GM18873 (cell line): ENCODE results near the gene RAET1G.
"Not testable (repeated sequence)": the region's sequence is repeated elsewhere in the genome, so short reads cannot be mapped to it uniquely, and the experiment has no call there.

Experiments used
- ATAC-seq: cut with Tn5 transposase; IDR thresholded peaks from one replicate; pipeline ENCODE4 v1.9.1; 2021; ENCODE audit warnings: mild to moderate bottlenecking, moderate library complexity, moderate number of reproducible peaks; ENCODE audit not compliant: unreplicated experiment, low FRiP score

Gene RAET1G

DNA sequence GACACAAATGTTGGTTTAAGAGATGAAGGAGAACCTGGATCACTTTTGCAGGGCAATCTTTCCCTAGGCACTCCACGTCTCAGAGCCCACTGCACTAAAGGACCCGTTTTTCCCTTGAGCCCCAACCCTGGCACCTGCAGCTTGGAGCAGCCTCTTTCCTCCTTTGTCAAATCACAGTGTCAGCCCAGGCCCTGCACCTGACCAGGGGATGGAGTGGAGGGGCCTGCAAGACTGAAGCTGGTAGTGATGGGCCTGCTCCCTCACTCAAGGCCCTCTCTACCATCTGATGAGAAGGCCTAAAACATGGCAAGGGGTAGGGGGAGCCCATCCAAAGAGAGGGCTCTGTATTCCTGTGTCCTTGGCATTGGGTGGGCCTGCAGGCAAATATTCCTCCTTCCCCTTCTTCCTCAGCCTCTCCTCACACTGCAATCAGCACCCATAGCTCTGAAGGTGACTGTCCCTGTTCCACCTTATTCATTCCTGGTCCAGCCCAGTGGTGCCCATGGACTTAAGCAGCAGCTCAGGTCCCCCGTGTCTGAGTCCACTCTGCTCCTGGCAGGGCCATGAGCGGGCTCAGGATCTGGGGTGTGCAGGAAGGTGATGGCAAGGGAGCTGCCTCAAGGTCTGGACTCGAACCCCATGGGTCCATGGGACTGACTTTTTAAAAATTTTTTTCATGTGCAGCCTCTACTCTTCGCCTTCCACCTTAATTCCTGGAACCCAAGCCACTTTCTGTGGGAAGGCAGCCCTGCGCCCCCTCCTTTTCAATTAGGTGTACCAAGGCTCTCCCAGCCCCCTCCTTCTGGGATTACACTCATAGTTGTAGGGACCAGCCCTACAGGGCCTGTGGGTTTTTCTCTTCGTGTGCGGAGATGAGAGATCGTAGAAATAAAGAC is 6.7 kb downstream of the RAET1G start:
- ATAC-seq, result no peak

DNA sequence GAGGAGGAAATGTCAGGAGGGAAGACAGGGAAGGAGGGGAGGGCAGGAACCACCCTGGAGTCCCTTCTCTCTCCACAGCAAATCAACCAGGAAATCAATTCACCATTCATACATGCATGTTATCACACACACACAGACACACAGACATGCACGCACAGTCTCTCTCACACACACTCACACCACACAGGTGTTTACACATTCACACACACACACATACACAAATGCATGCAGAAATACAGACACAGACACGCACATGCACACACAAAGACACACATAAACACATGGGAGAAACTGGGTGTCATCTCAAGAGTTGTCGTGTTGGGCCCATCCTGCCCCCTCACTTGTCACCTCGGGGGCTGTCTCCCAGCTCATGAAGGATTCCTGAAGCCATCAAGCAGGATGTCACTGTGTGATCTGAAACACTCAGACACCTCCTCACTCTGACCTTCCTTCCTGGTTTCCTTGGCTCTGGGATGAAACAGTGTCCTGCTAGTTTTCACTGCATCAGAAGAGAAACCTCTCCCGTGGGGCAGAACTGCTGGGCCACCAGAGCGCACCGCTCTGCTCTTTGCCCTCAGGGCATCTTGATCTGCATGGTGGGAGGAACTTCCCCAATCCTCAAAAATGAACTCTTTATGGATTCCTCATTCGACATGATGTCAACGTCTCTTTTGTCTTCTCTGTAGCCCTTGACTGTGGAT is 9.2 kb downstream of the RAET1G start:
- no peak for ATAC-seq

GRCh38 chr6:149913085-149913484 is 9.8 kb downstream of the RAET1G start:
- ATAC-seq, result no peak

DNA sequence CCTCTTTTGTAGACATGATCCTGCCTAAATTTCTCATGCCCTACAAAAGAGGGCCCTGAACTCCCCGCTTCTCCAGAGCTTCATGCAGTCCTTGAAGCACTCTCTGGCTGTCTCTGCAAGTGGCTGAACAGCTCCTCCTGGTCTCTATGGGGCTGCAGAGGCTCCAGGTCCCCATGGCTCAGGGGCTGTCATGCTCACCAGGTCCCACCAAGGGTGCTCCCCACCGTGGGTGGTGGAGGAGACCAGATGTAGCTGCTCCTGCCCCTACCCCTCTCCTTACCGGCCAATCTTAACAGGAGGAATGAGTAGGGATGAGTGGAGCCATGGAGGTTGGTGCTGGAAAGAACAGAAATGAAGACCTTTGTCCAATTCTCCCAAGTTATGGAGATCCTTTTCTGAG is 10.2 kb downstream of the RAET1G start:
- ATAC-seq, result not testable (repeated sequence)

- ATAC-seq, result no peak
These were observed 12.2 kb downstream of the RAET1G start for GRCh38 chr6:149910721-149911151.

GRCh38 chr6:149909701-149910470 is 13.0 kb downstream of the RAET1G start:
- ATAC-seq, result no peak

DNA sequence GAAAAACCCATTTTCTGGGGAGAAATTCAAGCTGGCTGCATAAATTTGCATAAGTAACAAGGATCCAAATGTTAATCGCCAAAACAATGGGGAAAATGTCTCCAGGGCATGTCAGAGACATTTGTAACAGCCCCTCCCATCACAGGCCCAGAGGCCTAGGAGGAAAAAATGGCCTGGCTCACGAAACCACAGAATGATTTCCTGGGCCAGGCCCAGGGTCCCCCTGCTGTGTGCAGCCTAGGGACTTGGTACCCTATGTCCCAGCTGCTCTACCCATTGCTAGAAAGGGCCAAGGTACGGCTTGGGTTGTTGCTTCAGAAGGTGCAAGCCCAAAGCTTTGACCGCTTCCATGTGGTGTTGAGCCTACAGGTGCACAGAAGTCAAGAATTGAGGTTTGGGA is 14.4 kb downstream of the RAET1G start:
- not testable (repeated sequence) for ATAC-seq

DNA sequence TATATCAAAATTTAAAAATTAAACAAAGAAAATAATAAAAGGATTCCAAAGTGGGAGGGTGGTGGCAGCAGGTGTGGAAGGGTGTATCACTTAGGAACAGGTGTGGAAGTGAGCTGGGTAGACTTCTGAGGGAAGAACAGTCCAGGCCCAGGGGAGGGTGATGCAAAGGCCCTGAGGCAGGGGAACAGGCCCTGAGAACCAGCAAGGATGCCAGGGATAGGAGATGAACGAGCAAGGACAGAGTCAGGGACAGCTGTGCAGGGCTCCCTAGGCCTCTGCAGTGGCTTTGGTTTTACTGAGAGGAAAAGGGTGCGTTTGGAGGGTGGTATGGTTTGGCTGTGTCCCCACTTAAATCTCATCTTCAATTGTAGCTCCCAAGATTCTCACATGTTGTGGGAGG is 15.6 kb downstream of the RAET1G start:
- no peak for ATAC-seq

DNA sequence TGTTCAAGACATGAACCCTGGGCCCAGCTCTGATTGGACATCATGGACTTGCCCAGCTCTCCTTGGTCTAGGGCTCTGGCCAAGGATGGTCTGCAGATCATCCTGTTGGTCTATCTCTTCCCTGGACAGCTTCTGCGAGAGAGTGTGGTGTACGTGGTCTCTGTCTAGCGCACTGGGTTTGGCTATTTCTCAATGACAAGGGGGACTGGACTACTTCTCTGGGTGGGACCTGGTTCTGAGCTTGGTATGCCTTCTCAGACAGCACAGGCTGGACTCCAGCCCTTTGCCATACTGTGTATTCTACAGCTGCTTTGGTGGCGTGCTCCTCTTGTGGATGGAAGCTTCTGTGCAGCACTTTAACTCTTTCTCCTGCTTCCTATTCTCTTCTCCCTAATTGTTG is 16.5 kb downstream of the RAET1G start:
- ATAC-seq, result no peak

GRCh38 chr6:149905911-149906371 is 17.0 kb downstream of the RAET1G start:
- ATAC-seq, result no peak

DNA sequence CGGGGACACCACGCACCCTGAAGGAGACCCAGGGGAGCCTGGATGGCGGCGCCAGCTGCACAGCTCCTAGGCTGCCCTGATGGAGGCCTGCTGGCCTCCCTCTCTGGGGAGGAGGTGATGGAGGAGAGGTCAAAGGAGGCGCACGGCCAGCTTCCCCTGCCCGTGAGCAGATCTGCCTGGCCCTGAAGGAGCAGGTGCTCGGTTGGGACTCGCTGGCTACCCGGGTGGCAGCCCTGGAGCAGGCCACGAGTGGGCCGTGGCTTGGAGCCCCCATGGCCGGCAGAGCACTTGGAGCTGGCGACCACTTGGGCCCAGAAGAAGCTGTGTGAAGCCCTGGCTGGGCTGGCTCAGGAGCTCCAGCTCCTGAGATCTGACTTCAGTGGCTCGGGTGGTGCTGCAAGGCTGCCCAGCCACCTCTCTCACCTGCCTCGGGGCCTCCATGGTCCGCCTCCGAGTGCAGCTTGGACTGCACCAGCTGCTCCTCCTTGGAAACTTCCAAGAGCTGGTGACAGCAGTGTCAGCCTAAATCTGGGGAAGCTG is 17.5 kb downstream of the RAET1G start:
- ATAC-seq, result no peak

DNA sequence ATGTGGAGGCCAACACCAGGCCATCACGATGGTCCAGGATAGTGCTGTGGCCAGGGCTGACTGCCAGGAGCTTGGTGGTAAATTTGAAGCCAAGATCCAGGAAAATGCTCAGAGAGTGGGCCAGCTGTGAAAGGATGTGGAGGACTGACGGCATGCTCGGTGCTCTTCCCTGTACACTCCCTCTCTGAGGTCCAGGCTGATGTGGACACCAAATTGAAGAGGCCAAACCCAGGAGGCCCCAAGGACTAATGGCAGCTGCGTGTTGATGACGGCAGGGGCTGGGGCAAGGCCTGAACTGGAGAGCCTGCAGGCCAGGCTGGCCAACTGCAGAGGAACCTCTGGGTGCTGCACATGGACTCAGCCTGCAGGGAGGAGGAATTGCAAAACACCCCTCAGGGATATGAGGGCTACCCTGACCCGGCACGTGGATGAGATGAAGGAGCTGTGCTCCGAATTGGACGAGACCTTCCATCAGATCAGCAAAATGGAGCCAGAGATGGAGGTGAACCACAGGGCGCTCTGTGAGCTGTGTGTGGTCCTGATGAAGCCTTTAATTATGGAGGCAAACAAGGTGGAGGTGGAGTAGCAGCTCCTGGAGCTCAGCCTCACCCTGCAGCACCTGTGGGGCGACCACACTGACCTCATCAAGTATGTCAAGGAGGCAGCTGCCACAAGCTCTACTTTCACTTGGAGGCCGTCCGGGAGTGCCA is 18.1 kb downstream of the RAET1G start:
- no peak for ATAC-seq

GRCh38 chr6:149903938-149904611 is 18.8 kb downstream of the RAET1G start:
- no peak for ATAC-seq

- ATAC-seq, result no peak
These were observed 21.3 kb downstream of the RAET1G start for GRCh38 chr6:149901444-149902140.

- no peak for ATAC-seq
These were observed 22.1 kb downstream of the RAET1G start for GRCh38 chr6:149900620-149901443.

- ATAC-seq, result no peak
These were observed 22.8 kb downstream of the RAET1G start for GRCh38 chr6:149899926-149900619.

DNA sequence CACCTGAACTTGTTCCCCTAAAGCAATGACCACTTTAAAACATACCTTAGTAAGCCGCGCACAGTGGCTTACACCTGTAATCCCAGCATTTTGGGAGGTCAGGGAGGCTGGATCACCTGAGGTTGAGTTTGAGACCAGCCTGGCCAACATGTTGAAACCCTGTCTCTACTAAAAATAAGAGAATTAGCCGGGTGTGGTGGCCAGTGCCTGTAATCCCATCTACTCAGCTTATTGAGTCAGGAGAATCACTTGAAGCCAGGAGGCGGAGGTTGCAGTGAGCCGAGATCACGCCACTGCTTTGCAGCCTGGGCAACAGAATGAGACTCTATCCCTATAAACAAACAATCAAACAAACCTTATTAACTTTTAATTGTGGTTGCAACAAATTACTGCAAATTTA is 23.4 kb downstream of the RAET1G start:
- ATAC-seq, result no peak
